Smooth muscle cell (in vitro differentiated cells): Measurements from ENCODE around the gene ABHD1. TPM values are rescaled to one million over a fixed set of nuclear protein-coding genes. Genes with fewer than 3 reads are reported as not detected.

ENCODE experiments used
- DNase-seq: peaks from one replicate; lab custom pipeline; 2025; ENCODE audit not compliant: unreplicated experiment; lab: John Stamatoyannopoulos, UW
- H2AFZ ChIP-seq: fragments of 200-600 bp; sonication (generic); 2 replicates; pipeline ENCODE4 v1.6.0; 2016; ENCODE audit warnings: antibody characterized with exemption, low read depth, mild to moderate bottlenecking
- H3F3A ChIP-seq: fragments of 200-600 bp; sonication (generic); 2 replicates; pipeline ENCODE4 v1.6.0; 2017; ENCODE audit warnings: antibody characterized with exemption, low read depth
- H3K27ac ChIP-seq: fragments of 200-600 bp; sonication (generic); 2 replicates; pipeline ENCODE4 v1.5.1; 2016; ENCODE audit warnings: low read depth, mild to moderate bottlenecking
- H3K27me3 ChIP-seq: fragments of 200-600 bp; sonication (generic); 2 replicates; pipeline ENCODE4 v1.6.1; 2016; ENCODE audit warnings: low read depth, mild to moderate bottlenecking
- H3K36me3 ChIP-seq: fragments of 200-600 bp; sonication (generic); 2 replicates; pipeline ENCODE4 v1.5.1; 2016; ENCODE audit warnings: low read depth
- H3K4me1 ChIP-seq: fragments of 200-600 bp; sonication (generic); 2 replicates; pipeline ENCODE4 v1.5.1; 2016; ENCODE audit warnings: low read depth
- H3K4me2 ChIP-seq: fragments of 200-600 bp; sonication (generic); 2 replicates; pipeline ENCODE4 v1.6.0; 2016; ENCODE audit warnings: mild to moderate bottlenecking
- H3K4me3 ChIP-seq: fragments of 200-600 bp; sonication (generic); 2 replicates; pipeline ENCODE4 v1.5.1; 2016; ENCODE audit warnings: mild to moderate bottlenecking
- H3K79me2 ChIP-seq: fragments of 200-600 bp; sonication (generic); 2 replicates; pipeline ENCODE4 v1.6.0; 2016; ENCODE audit warnings: low read depth, mild to moderate bottlenecking
- H3K9ac ChIP-seq: fragments of 200-600 bp; sonication (generic); 2 replicates; pipeline ENCODE4 v1.6.0; 2016; ENCODE audit warnings: low read depth
- H3K9me3 ChIP-seq: fragments of 200-600 bp; sonication (generic); replicated peaks from 2 replicates; pipeline ENCODE4 v1.5.1; 2016; ENCODE audit warnings: low read depth
- H4K20me1 ChIP-seq: fragments of 200-600 bp; sonication (generic); 2 replicates; pipeline ENCODE4 v1.6.0; 2016; ENCODE audit warnings: low read depth
- WGBS: methylation state at CpG from one replicate; pipeline ENCODE4 v1.1.7; 2016; ENCODE audit warnings: low lambda C conversion rate; 5-methylcytosine and 5-hydroxymethylcytosine counted together
- polyA plus RNA-seq: library from polyadenylated mRNA; unstranded; fragments of >200 nt; fragmentation: Nextera tagmentation; extraction: Ambion mirVana; gene quantifications from 2 replicates; pipeline ENCODE4 v1.2.1, GENCODE V29; 2016
- total RNA-seq: library from RNA; depleted of rRNA; stranded (reverse); fragments of >200 nt; gene quantifications from 2 replicates; pipeline ENCODE4 v1.2.3, GENCODE V29; 2014
- TF ChIP-seq, protein P1 (sequence below): fragments of 200-600 bp; sonication (generic); IDR thresholded peaks from 2 replicates; pipeline ENCODE4 v1.5.1; 2017; ENCODE audit warnings: borderline replicate concordance, mild to moderate bottlenecking, antibody characterized with exemption; ENCODE audit not compliant: insufficient read depth, poor library complexity, severe bottlenecking

ABHD1 gene
- total and polyA plus RNA-seq, 2 experiments from 2014 or later = not detected

DNA sequence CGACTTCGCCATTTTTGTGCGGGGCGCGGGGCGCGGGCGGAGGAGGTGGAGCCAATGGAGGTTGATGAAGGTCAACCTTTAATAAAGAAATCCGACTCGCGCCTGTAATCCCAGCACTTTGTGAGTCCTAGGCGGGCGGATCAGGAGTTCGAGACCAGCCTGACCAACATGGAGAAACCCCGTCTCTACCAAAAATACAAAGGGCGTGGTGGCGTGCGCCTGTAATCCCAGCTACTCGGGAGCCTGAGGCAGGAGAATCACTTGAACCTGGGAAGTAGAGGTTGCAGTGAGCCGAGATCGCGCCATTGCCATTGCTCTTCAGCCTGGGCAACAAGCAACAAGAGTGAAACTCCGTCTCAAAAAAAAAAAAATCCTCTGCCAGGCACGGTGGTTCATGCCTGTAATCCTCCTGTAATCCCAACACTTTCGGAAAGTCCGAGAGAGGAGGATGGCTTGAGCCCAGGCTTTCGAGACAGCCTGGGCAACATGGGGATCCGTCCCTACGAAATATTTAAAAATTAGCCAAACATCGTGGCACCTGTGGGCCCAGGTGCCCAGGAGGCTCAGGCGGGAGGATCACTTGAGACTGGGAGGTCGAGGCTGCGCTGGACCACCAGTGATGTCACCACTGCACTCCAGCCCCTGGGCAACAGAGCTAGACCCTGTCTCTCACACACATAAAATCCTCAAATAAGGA lies 11.3 kb downstream of the ABHD1 start:
- DNase-seq = no peak
- Histone ChIP-seq H3F3A (peaks cover 4% of the 10 kb centered on the region), H2AFZ (peak overlapping the region; percentile 82), H3K79me2 (peaks cover 17% of the 10 kb centered on the region), H3K27ac (no peak overlapping the region), H3K27me3 (no peaks in the 10 kb centered on the region), H3K4me2 (peak overlapping the region; percentile 74), H3K4me1 (peaks cover 6% of the 10 kb centered on the region), H3K9ac (no peak overlapping the region), H3K9me3 (no peaks in the 10 kb centered on the region), H4K20me1 (peaks cover 18% of the 10 kb centered on the region), H3K4me3 (peak overlapping the region; percentile 83), H3K36me3 (no peaks in the 10 kb centered on the region)
- TF ChIP-seq, protein P1, sequence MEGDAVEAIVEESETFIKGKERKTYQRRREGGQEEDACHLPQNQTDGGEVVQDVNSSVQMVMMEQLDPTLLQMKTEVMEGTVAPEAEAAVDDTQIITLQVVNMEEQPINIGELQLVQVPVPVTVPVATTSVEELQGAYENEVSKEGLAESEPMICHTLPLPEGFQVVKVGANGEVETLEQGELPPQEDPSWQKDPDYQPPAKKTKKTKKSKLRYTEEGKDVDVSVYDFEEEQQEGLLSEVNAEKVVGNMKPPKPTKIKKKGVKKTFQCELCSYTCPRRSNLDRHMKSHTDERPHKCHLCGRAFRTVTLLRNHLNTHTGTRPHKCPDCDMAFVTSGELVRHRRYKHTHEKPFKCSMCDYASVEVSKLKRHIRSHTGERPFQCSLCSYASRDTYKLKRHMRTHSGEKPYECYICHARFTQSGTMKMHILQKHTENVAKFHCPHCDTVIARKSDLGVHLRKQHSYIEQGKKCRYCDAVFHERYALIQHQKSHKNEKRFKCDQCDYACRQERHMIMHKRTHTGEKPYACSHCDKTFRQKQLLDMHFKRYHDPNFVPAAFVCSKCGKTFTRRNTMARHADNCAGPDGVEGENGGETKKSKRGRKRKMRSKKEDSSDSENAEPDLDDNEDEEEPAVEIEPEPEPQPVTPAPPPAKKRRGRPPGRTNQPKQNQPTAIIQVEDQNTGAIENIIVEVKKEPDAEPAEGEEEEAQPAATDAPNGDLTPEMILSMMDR = no peak
- WGBS = 52% methylated on average over 33 of the region's 33 CpGs

DNA sequence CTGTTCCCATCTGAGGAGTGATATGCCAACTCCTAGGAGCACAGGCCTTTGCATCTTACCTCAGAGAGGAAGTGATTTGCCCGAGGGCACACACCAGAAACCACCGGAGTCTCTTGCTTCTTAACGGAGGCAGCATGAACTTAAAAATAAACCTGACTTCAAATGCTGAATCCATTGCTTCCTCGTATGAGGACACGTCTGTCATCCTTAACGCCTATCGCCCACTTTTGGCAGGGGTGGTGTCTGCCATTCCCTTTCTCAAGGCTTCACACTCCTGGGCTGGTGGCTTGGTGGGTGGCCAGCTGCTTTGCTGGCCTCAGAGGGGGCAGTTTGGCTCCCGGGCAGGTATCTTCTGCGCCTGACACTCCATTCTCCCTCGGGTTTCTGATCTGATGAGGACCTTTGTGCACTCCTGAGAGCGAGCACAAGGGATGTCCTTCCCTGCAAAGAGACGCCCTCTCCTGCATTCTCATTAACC lies 11.9 kb downstream of the ABHD1 start:
- Histone ChIP-seq H2AFZ (no peak overlapping the region), H3K79me2 (peaks cover 17% of the 10 kb centered on the region), H3K27me3 (no peaks in the 10 kb centered on the region), H3K9ac (no peak overlapping the region), H4K20me1 (peaks cover 18% of the 10 kb centered on the region), H3K27ac (no peak overlapping the region), H3K4me3 (no peak overlapping the region), H3K9me3 (no peaks in the 10 kb centered on the region), H3F3A (peaks cover 4% of the 10 kb centered on the region), H3K36me3 (no peaks in the 10 kb centered on the region), H3K4me2 (no peak overlapping the region), H3K4me1 (peaks cover 6% of the 10 kb centered on the region)
- no peak for DNase-seq
- 96% methylated on average over 12 of the region's 12 CpGs for WGBS
- TF ChIP-seq, protein P1 = no peak

DNA sequence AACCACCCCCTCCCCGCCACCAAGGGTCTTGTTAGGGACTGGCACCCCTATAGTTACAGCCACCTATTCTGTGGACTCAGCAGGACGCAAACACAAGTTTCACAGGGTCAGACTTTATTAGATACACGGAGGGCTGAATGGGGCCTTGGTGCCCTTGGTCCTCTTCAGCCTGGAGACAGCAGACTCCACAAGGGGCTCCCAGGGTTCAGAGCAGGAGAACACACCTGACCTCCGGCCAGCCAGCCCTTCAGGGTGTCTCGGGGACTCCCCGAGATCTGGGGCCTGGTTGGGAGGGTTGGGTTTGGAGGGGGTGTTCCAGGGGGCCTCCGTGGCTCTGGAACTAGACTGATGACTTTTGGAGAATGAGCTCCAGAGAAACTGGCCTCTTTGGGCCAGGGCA lies 13.1 kb downstream of the ABHD1 start:
- no peak for DNase-seq

More for the DNA sequence above, 13.1 kb downstream of the ABHD1 start:
- peaks cover 3% of the 10 kb centered on the region for H3F3A ChIP-seq
- TF ChIP-seq, protein P1 = no peak
- H3K4me1 ChIP-seq = peaks cover 6% of the 10 kb centered on the region
- no peak overlapping the region for H3K9ac ChIP-seq
- H3K4me2 ChIP-seq = no peak overlapping the region
- 96% methylated on average over 7 of the region's 7 CpGs for WGBS
- H4K20me1 ChIP-seq = peaks cover 18% of the 10 kb centered on the region
- H3K36me3 ChIP-seq = no peaks in the 10 kb centered on the region
- H3K27ac ChIP-seq = no peak overlapping the region
- no peak overlapping the region for H2AFZ ChIP-seq
- no peaks in the 10 kb centered on the region for H3K9me3 ChIP-seq
- no peak overlapping the region for H3K4me3 ChIP-seq
- H3K27me3 ChIP-seq = no peaks in the 10 kb centered on the region
- H3K79me2 ChIP-seq = peaks cover 17% of the 10 kb centered on the region
